Measurements from ENCODE around the gene SYPL1. TPM values are rescaled to one million over a fixed set of nuclear protein-coding genes. Genes with fewer than 3 reads are reported as not detected.
A peak's percentile ranks its signal among the peaks of the same experiment; 100 is the strongest.

SYPL1 gene
- polyA plus RNA-seq, 2 donors, result 66.3 to 101 TPM

DNA sequence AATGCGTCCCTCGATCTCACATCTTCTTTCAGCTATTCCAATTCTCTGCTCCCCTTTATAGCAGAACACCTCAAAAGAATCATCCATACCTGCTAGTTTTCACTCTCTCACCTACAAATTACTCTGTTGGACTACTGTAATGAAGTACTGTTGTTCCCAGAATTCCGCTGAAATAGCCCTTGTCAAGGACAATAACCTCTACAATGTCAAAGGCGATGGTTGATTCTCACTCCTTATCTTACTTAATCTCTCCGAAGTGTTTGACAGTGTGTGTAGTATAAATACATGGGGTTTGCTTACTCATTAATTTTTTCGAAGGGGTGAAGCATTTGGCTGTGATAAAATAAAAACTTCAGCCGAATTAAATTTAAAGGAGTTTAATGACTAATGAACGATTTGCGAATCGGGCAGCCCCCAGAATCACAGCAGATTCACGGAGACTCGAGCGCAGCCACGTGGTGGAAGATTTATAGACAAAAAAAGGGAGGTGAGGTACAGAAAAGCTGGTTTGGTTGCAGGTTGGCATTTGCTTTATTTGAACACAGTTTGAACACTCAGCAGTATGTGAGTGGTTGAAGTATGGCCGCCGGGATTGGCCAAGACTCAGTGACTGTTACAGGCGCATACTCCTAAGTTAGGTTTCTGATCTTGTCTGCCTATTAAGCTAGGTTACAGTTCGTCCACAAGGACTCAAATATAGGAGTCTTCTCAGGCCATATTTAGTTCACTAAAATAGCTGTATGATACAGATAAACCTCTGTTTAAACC lies 29.8 kb downstream of the SYPL1 start:
- Histone ChIP-seq H3K9me3 (ENCODE audit: control insufficient read depth in 2 of 2, insufficient read depth in 1 of 2, low read depth in 1 of 2, low read length in 1 of 2) (no peaks in the 10 kb centered on the region), H3K27me3 (ENCODE audit: control insufficient read depth in 1 of 2, insufficient read depth in 2 of 2, low read length in 2 of 2) (no peaks in the 10 kb centered on the region), H3K4me1 (ENCODE audit: control insufficient read depth in 2 of 2, insufficient read depth in 2 of 2, low read length in 1 of 2) (peaks cover 2 to 3% of the 10 kb centered on the region in 2 donors), H3K36me3 (ENCODE audit: control insufficient read depth in 2 of 2, insufficient read depth in 2 of 2, low read length in 1 of 2) (peaks cover 0 to 2% of the 10 kb centered on the region in 2 donors), H3K4me3 (ENCODE audit: low read depth in 1 of 2, low read length in 2 of 2) (no peak overlapping the region), H3K27ac (ENCODE audit: low read depth in 2 of 2, low read length in 1 of 2) (peak overlapping the region; percentile 56 to 76)
- 42 to 56% methylated on average over 18 of the region's 18 CpGs for WGBS, 2 donors

- peaks cover 2 to 3% of the 10 kb centered on the region in 2 donors for H3K4me1 ChIP-seq (ENCODE audit: control insufficient read depth in 2 of 2, insufficient read depth in 2 of 2, low read length in 1 of 2)
- WGBS, 2 donors, result 77 to 81% methylated on average over 6 of the region's 6 CpGs
These were observed 31.7 kb downstream of the SYPL1 start for GRCh38 chr7:106080300-106080987.

GRCh38 chr7:106076537-106076936 lies 35.6 kb downstream of the SYPL1 start:
- WGBS, 2 donors, result 87 to 90% methylated on average over 2 of the region's 2 CpGs
- no peaks in the 10 kb centered on the region for H3K9me3 ChIP-seq (ENCODE audit: control insufficient read depth in 2 of 2, insufficient read depth in 1 of 2, low read depth in 1 of 2, low read length in 1 of 2)

More at GRCh38 chr7:106080300-106080987, 31.7 kb downstream of the SYPL1 start:
- H3K27ac ChIP-seq (ENCODE audit: low read depth in 2 of 2, low read length in 1 of 2), result peak overlapping the region; percentile 45 to 71
- no peak overlapping the region for H3K4me3 ChIP-seq (ENCODE audit: low read depth in 1 of 2, low read length in 2 of 2)
- no peaks in the 10 kb centered on the region for H3K27me3 ChIP-seq (ENCODE audit: control insufficient read depth in 1 of 2, insufficient read depth in 2 of 2, low read length in 2 of 2)
- H3K36me3 ChIP-seq (ENCODE audit: control insufficient read depth in 2 of 2, insufficient read depth in 2 of 2, low read length in 1 of 2), result peaks cover 0 to 2% of the 10 kb centered on the region in 2 donors
- no peaks in the 10 kb centered on the region for H3K9me3 ChIP-seq (ENCODE audit: control insufficient read depth in 2 of 2, insufficient read depth in 1 of 2, low read depth in 1 of 2, low read length in 1 of 2)

GRCh38 chr7:106075937-106076336 lies 36.2 kb downstream of the SYPL1 start:
- peaks cover 2 to 18% of the 10 kb centered on the region in 2 donors for H3K4me1 ChIP-seq (ENCODE audit: control insufficient read depth in 2 of 2, insufficient read depth in 2 of 2, low read length in 1 of 2)
- H3K4me3 ChIP-seq (ENCODE audit: low read depth in 1 of 2, low read length in 2 of 2), result no peak overlapping the region

More at GRCh38 chr7:106076537-106076936, 35.6 kb downstream of the SYPL1 start:
- Histone ChIP-seq H3K27me3 (ENCODE audit: control insufficient read depth in 1 of 2, insufficient read depth in 2 of 2, low read length in 2 of 2) (no peaks in the 10 kb centered on the region), H3K4me1 (ENCODE audit: control insufficient read depth in 2 of 2, insufficient read depth in 2 of 2, low read length in 1 of 2) (peaks cover 2 to 15% of the 10 kb centered on the region in 2 donors), H3K4me3 (ENCODE audit: low read depth in 1 of 2, low read length in 2 of 2) (no peak overlapping the region), H3K36me3 (ENCODE audit: control insufficient read depth in 2 of 2, insufficient read depth in 2 of 2, low read length in 1 of 2) (no peaks in the 10 kb centered on the region), H3K27ac (ENCODE audit: low read depth in 2 of 2, low read length in 1 of 2) (no peak overlapping the region)

DNA sequence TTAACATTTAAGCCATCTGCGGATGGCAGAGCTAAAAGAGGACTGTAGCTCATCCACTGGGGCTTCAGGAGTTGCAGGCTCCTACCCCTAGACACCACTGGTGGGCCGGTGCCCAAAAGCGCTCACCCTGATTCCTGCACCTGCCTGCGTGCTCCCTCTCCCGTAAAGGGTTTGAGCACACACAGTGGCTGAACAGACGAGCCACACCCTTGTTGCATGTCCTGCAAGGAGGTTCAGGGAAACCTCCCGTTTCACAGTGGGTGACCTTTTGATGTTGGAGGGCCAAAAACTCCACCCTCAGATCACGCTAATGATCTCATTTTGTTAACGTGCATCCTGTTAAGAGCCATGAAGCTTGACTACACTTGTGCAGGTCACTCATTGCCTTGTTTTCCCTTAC lies 37.9 kb downstream of the SYPL1 start:
- no peaks in the 10 kb centered on the region for H3K9me3 ChIP-seq (ENCODE audit: control insufficient read depth in 2 of 2, insufficient read depth in 1 of 2, low read depth in 1 of 2, low read length in 1 of 2)
- peaks cover 0 to 25% of the 10 kb centered on the region in 2 donors for H3K4me1 ChIP-seq (ENCODE audit: control insufficient read depth in 2 of 2, insufficient read depth in 2 of 2, low read length in 1 of 2)
- no peaks in the 10 kb centered on the region for H3K27me3 ChIP-seq (ENCODE audit: control insufficient read depth in 1 of 2, insufficient read depth in 2 of 2, low read length in 2 of 2)
- peak overlapping the region; percentile 66 to 87 for H3K27ac ChIP-seq (ENCODE audit: low read depth in 2 of 2, low read length in 1 of 2)
- WGBS, 2 donors, result 67 to 74% methylated on average over 9 of the region's 9 CpGs
- H3K36me3 ChIP-seq (ENCODE audit: control insufficient read depth in 2 of 2, insufficient read depth in 2 of 2, low read length in 1 of 2), result no peaks in the 10 kb centered on the region
- no peak overlapping the region for H3K4me3 ChIP-seq (ENCODE audit: low read depth in 1 of 2, low read length in 2 of 2)

More at GRCh38 chr7:106075937-106076336, 36.2 kb downstream of the SYPL1 start:
- Histone ChIP-seq H3K27ac (ENCODE audit: low read depth in 2 of 2, low read length in 1 of 2) (peak overlapping the region in 1 of 2 donors; percentile 30), H3K27me3 (ENCODE audit: control insufficient read depth in 1 of 2, insufficient read depth in 2 of 2, low read length in 2 of 2) (no peaks in the 10 kb centered on the region), H3K36me3 (ENCODE audit: control insufficient read depth in 2 of 2, insufficient read depth in 2 of 2, low read length in 1 of 2) (no peaks in the 10 kb centered on the region), H3K9me3 (ENCODE audit: control insufficient read depth in 2 of 2, insufficient read depth in 1 of 2, low read depth in 1 of 2, low read length in 1 of 2) (no peaks in the 10 kb centered on the region)
- WGBS, 2 donors, result 36 to 51% methylated on average over 2 of the region's 2 CpGs

DNA sequence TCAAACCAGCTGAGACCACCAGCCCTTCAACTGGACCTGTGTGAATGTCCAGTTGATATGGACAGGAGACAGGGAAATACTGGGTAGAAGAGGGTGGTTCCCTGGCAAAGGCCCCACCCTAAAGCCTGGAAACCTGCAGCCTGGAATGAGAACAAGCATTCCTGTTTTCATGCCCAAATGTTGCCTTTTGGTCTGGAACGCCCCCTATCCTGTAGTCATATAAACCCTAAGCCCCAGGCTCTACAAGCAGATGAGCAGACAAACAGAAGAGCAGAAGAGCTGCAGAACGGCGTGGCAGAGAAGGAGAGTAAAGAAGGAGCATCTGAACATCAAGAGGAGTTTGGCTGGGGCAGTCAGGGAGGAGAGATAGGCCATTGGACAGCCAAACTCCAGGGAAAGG lies 38.4 kb downstream of the SYPL1 start:
- H3K36me3 ChIP-seq (ENCODE audit: control insufficient read depth in 2 of 2, insufficient read depth in 2 of 2, low read length in 1 of 2), result no peaks in the 10 kb centered on the region
- H3K4me3 ChIP-seq (ENCODE audit: low read depth in 1 of 2, low read length in 2 of 2), result no peak overlapping the region
- H3K9me3 ChIP-seq (ENCODE audit: control insufficient read depth in 2 of 2, insufficient read depth in 1 of 2, low read depth in 1 of 2, low read length in 1 of 2), result no peaks in the 10 kb centered on the region
- WGBS, 2 donors, result 63 to 85% methylated on average over 3 of the region's 3 CpGs
- peak overlapping the region; percentile 66 to 87 for H3K27ac ChIP-seq (ENCODE audit: low read depth in 2 of 2, low read length in 1 of 2)
- H3K27me3 ChIP-seq (ENCODE audit: control insufficient read depth in 1 of 2, insufficient read depth in 2 of 2, low read length in 2 of 2), result no peaks in the 10 kb centered on the region
- H3K4me1 ChIP-seq (ENCODE audit: control insufficient read depth in 2 of 2, insufficient read depth in 2 of 2, low read length in 1 of 2), result peaks cover 0 to 25% of the 10 kb centered on the region in 2 donors

- Histone ChIP-seq H3K4me1 (ENCODE audit: control insufficient read depth in 2 of 2, insufficient read depth in 2 of 2, low read length in 1 of 2) (peaks cover 0 to 25% of the 10 kb centered on the region in 2 donors), H3K27me3 (ENCODE audit: control insufficient read depth in 1 of 2, insufficient read depth in 2 of 2, low read length in 2 of 2) (no peaks in the 10 kb centered on the region)
- 50 to 58% methylated on average over 4 of the region's 4 CpGs for WGBS, 2 donors
These were observed 39.4 kb downstream of the SYPL1 start for GRCh38 chr7:106072715-106073091.

DNA sequence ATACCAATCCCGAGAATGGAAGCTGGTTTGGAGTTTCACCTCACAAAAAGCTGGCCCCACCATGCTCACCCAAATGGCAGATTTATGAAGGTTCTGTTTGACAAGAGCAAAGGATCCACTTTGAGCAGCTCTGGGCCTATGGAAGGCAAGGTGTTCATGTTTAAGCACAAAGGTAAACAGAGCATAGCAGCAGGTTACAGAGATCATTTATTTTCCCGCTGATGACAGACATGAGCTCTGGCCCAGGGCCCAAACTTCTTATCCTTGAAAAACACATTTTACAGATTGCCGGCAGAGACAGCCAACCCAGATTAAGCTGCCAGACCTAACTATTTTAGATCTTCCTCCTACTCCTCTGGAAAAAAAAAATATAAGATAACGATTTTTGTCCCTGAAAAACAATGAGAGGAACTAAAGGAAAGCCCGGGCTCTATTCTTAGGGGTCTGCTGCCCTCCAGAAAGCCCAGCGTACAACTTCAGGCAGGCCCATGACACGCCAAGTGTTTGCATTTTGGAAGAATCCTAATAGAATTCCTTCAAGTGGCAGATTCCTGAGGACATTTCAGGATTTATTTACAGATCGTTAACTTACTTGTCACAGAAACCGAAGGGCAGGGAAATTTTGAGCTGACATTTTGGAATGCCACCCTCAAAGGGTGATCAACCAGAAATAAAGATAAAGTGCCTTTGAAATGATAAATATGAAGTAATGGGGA lies 40.0 kb downstream of the SYPL1 start:
- Histone ChIP-seq H3K36me3 (ENCODE audit: control insufficient read depth in 2 of 2, insufficient read depth in 2 of 2, low read length in 1 of 2) (no peaks in the 10 kb centered on the region), H3K27me3 (ENCODE audit: control insufficient read depth in 1 of 2, insufficient read depth in 2 of 2, low read length in 2 of 2) (no peaks in the 10 kb centered on the region), H3K9me3 (ENCODE audit: control insufficient read depth in 2 of 2, insufficient read depth in 1 of 2, low read depth in 1 of 2, low read length in 1 of 2) (no peaks in the 10 kb centered on the region), H3K27ac (ENCODE audit: low read depth in 2 of 2, low read length in 1 of 2) (peak overlapping the region; percentile 86 to 96), H3K4me3 (ENCODE audit: low read depth in 1 of 2, low read length in 2 of 2) (no peak overlapping the region), H3K4me1 (ENCODE audit: control insufficient read depth in 2 of 2, insufficient read depth in 2 of 2, low read length in 1 of 2) (peaks cover 0 to 25% of the 10 kb centered on the region in 2 donors)
- 18 to 22% methylated on average over 9 of the region's 9 CpGs for WGBS, 2 donors

More at GRCh38 chr7:106072715-106073091, 39.4 kb downstream of the SYPL1 start:
- Histone ChIP-seq H3K36me3 (ENCODE audit: control insufficient read depth in 2 of 2, insufficient read depth in 2 of 2, low read length in 1 of 2) (no peaks in the 10 kb centered on the region), H3K4me3 (ENCODE audit: low read depth in 1 of 2, low read length in 2 of 2) (no peak overlapping the region), H3K27ac (ENCODE audit: low read depth in 2 of 2, low read length in 1 of 2) (peak overlapping the region; percentile 86 to 87), H3K9me3 (ENCODE audit: control insufficient read depth in 2 of 2, insufficient read depth in 1 of 2, low read depth in 1 of 2, low read length in 1 of 2) (no peaks in the 10 kb centered on the region)

- H3K36me3 ChIP-seq (ENCODE audit: control insufficient read depth in 2 of 2, insufficient read depth in 2 of 2, low read length in 1 of 2), result no peaks in the 10 kb centered on the region
- 22 to 33% methylated on average over 9 of the region's 9 CpGs for WGBS, 2 donors
- no peaks in the 10 kb centered on the region for H3K27me3 ChIP-seq (ENCODE audit: control insufficient read depth in 1 of 2, insufficient read depth in 2 of 2, low read length in 2 of 2)
- no peak overlapping the region for H3K4me3 ChIP-seq (ENCODE audit: low read depth in 1 of 2, low read length in 2 of 2)
- H3K27ac ChIP-seq (ENCODE audit: low read depth in 2 of 2, low read length in 1 of 2), result peak overlapping the region; percentile 86 to 96
- H3K4me1 ChIP-seq (ENCODE audit: control insufficient read depth in 2 of 2, insufficient read depth in 2 of 2, low read length in 1 of 2), result peaks cover 0 to 25% of the 10 kb centered on the region in 2 donors
- no peaks in the 10 kb centered on the region for H3K9me3 ChIP-seq (ENCODE audit: control insufficient read depth in 2 of 2, insufficient read depth in 1 of 2, low read depth in 1 of 2, low read length in 1 of 2)
These were observed 40.6 kb downstream of the SYPL1 start for GRCh38 chr7:106071356-106071998.

All from esophagus (tissue), 2 donors.